PC-9 (cell line): ENCODE data around the gene CDH1. TPM values are rescaled to one million over a fixed set of nuclear protein-coding genes. Genes with fewer than 3 reads are reported as not detected.

Source experiments
- BruUV-seq: library from RNA; stranded (reverse); fragments of 400-500 nt; replicated peaks from 2 replicates; lab custom pipeline; 2021; lab: Mats Ljungman, UMichigan
- CTCF ChIA-PET: fragments of 300-600 bp; sonication (Branson Sonifier 250); formaldehyde crosslinking; loops from one replicate; lab custom pipeline; 2022; ENCODE audit warnings: antibody characterized with exemption; lab: Charles Lee
- POLR2A ChIA-PET: fragments of 300-600 bp; sonication (Branson Sonifier 250); formaldehyde crosslinking; loops from one replicate; lab custom pipeline; 2022; ENCODE audit warnings: antibody characterized with exemption; ENCODE audit not compliant: unreplicated experiment; lab: Charles Lee
- DNase-seq, 2 experiments: peaks; one replicate each; pipeline versions ENCODE4 v3.0.0 to v3.0.0-alpha.2; 2015 to 2022; ENCODE audit warnings: mixed read lengths in 1 of 2
- H2AFZ ChIP-seq: fragments of 200-600 bp; sonication (generic); 2 replicates; pipeline ENCODE4 v1.8.1; 2017; ENCODE audit warnings: antibody characterized with exemption
- H3F3A ChIP-seq: fragments of 200-600 bp; sonication (generic); 2 replicates; pipeline ENCODE4 v1.8.1; 2017; ENCODE audit warnings: antibody characterized with exemption, mild to moderate bottlenecking, low read depth; ENCODE audit not compliant: insufficient read depth
- H3K27ac ChIP-seq: fragments of 200-600 bp; sonication (generic); 2 replicates; pipeline ENCODE4 v1.6.1; 2016; ENCODE audit warnings: mixed run types
- H3K27me3 ChIP-seq: fragments of 200-600 bp; sonication (generic); 2 replicates; pipeline ENCODE4 v1.6.1; 2016; ENCODE audit warnings: low read depth, mixed run types; ENCODE audit not compliant: insufficient read depth
- H3K36me3 ChIP-seq: fragments of 200-600 bp; sonication (generic); 2 replicates; pipeline ENCODE4 v1.6.1; 2016; ENCODE audit warnings: low read depth, mixed run types
- H3K4me1 ChIP-seq: fragments of 200-600 bp; sonication (generic); replicated peaks from 2 replicates; pipeline ENCODE4 v1.6.1; 2016; ENCODE audit warnings: mixed run types; ENCODE audit not compliant: insufficient read depth
- H3K4me2 ChIP-seq: fragments of 200-600 bp; sonication (generic); 2 replicates; pipeline ENCODE4 v1.6.1; 2017; ENCODE audit warnings: mixed run types
- H3K4me3 ChIP-seq: fragments of 200-600 bp; sonication (generic); 2 replicates; pipeline ENCODE4 v1.6.1; 2016; ENCODE audit warnings: mixed run types
- H3K79me2 ChIP-seq: fragments of 200-600 bp; sonication (generic); 2 replicates; pipeline ENCODE4 v1.6.1; 2017; ENCODE audit warnings: low read depth, mixed run types
- H3K9me2 ChIP-seq: fragments of 200-600 bp; sonication (generic); 2 replicates; pipeline ENCODE4 v1.8.1; 2017; ENCODE audit warnings: mild to moderate bottlenecking; ENCODE audit not compliant: insufficient read depth
- H3K9me3 ChIP-seq: fragments of 200-600 bp; sonication (generic); 2 replicates; pipeline ENCODE4 v1.8.1; 2016; ENCODE audit warnings: low read depth; ENCODE audit not compliant: insufficient read depth
- H4K20me1 ChIP-seq: fragments of 200-600 bp; sonication (generic); 2 replicates; pipeline ENCODE4 v1.8.1; 2017; ENCODE audit not compliant: insufficient read depth
- EZH2 ChIP-seq: fragments of 200-600 bp; sonication (generic); IDR thresholded peaks from 2 replicates; pipeline ENCODE4 v1.8.0; 2017; ENCODE audit warnings: antibody characterized with exemption, low read depth
- intact Hi-C: fragments of 100-400 bp; cut with micrococcal nuclease; formaldehyde crosslinking; loops from one replicate; pipeline ENCODE4 v1.10.0; 2022; ENCODE audit not compliant: unreplicated experiment
- total RNA-seq: library from RNA; stranded (reverse); gene quantifications from 2 replicates; pipeline ENCODE4 v1.2.3, GENCODE V29; 2021
- TF ChIP-seq, protein P1 (sequence below): fragments of 200-600 bp; sonication (generic); conservative IDR thresholded peaks from 2 replicates; pipeline ENCODE4 v1.6.1; 2017; ENCODE audit warnings: mixed run types, antibody characterized with exemption, mild to moderate bottlenecking, moderate library complexity

Gene CDH1
- total RNA-seq, 1 experiment from 2014 or later = 120 TPM

DNA sequence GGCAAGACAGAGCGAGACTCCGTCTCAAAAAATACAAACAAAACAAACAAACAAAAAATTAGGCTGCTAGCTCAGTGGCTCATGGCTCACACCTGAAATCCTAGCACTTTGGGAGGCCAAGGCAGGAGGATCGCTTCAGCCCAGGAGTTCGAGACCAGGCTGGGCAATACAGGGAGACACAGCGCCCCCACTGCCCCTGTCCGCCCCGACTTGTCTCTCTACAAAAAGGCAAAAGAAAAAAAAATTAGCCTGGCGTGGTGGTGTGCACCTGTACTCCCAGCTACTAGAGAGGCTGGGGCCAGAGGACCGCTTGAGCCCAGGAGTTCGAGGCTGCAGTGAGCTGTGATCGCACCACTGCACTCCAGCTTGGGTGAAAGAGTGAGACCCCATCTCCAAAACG, 531 bp upstream of the CDH1 start:
- H4K20me1 ChIP-seq = no peaks in the 10 kb centered on the region
- no peak for DNase-seq
- no peak overlapping the region for H3K27ac ChIP-seq
- H3K4me3 ChIP-seq = peak overlapping the region; percentile 80; the same call in 1 of the 2 replicates
- TF ChIP-seq EZH2 = no peak
- TF ChIP-seq, protein P1, sequence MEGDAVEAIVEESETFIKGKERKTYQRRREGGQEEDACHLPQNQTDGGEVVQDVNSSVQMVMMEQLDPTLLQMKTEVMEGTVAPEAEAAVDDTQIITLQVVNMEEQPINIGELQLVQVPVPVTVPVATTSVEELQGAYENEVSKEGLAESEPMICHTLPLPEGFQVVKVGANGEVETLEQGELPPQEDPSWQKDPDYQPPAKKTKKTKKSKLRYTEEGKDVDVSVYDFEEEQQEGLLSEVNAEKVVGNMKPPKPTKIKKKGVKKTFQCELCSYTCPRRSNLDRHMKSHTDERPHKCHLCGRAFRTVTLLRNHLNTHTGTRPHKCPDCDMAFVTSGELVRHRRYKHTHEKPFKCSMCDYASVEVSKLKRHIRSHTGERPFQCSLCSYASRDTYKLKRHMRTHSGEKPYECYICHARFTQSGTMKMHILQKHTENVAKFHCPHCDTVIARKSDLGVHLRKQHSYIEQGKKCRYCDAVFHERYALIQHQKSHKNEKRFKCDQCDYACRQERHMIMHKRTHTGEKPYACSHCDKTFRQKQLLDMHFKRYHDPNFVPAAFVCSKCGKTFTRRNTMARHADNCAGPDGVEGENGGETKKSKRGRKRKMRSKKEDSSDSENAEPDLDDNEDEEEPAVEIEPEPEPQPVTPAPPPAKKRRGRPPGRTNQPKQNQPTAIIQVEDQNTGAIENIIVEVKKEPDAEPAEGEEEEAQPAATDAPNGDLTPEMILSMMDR = no peak
- H3K79me2 ChIP-seq = peaks cover 43% of the 10 kb centered on the region
- peaks cover 50% of the 10 kb centered on the region for H3K4me1 ChIP-seq
- peaks cover 7% of the 10 kb centered on the region; the same call in 1 of the 2 replicates for H3K36me3 ChIP-seq
- POLR2A ChIA-PET = interaction anchor here (0.5 to 0.9 kb wide), 7 partner anchors 8 to 229 kb away, joined by 3 to 11 read pairs (median 6); no protein-coding TSS in a partner anchor
- CTCF ChIA-PET = interaction anchor here (0.6 kb wide), 2 partner anchors 64 to 407 kb away, joined by 3 to 4 read pairs; no protein-coding TSS in a partner anchor
- H3K9me2 ChIP-seq = no peaks in the 10 kb centered on the region
- peak overlapping the region; percentile 88 for H3K4me2 ChIP-seq
- TSS peak; percentile 82 for BruUV-seq
- peaks cover 45% of the 10 kb centered on the region for H3F3A ChIP-seq
- intact Hi-C loops = loop anchor here (2.0 kb wide), 1 partner anchor 56 kb away; no protein-coding TSS in a partner anchor
- H3K27me3 ChIP-seq = no peaks in the 10 kb centered on the region
- peak overlapping the region; percentile 35; the same call in 1 of the 2 replicates for H2AFZ ChIP-seq
- no peaks in the 10 kb centered on the region for H3K9me3 ChIP-seq

- peak overlapping the region; percentile 88 for H3K4me2 ChIP-seq
Measured at GRCh38 chr16:68737730-68738629, 888 bp downstream of the CDH1 start.

More at GRCh38 chr16:68737730-68738629, 888 bp downstream of the CDH1 start:
- TSS peak; percentile 21 for BruUV-seq
- H3K36me3 ChIP-seq = peaks cover 7% of the 10 kb centered on the region; the same call in 1 of the 2 replicates
- peak overlapping the region; percentile 85 for H3K27ac ChIP-seq
- POLR2A ChIA-PET = interaction anchor here (0.6 to 0.8 kb wide), 4 partner anchors 9 to 327 kb away, joined by 3 to 11 read pairs (median 4); no protein-coding TSS in a partner anchor
- peak; percentile 60 to 70 for DNase-seq
- H3K9me3 ChIP-seq = no peaks in the 10 kb centered on the region
- intact Hi-C loops = loop anchor here (1.0 to 2.0 kb wide), 2 partner anchors 31 to 55 kb away; no protein-coding TSS in a partner anchor
- no peak for TF ChIP-seq EZH2
- TF ChIP-seq, protein P1 = peak; percentile 25; the same call in 1 of the 2 replicates
- peaks cover 42% of the 10 kb centered on the region for H3F3A ChIP-seq
- no peaks in the 10 kb centered on the region for H4K20me1 ChIP-seq
- H3K79me2 ChIP-seq = peaks cover 52% of the 10 kb centered on the region
- H3K9me2 ChIP-seq = no peaks in the 10 kb centered on the region
- CTCF ChIA-PET = interaction anchor here (0.6 to 1.4 kb wide), 3 partner anchors 60 to 320 kb away, joined by 4 to 7 read pairs (median 4); no protein-coding TSS in a partner anchor
- peak overlapping the region; percentile 80 for H3K4me3 ChIP-seq
- H3K4me1 ChIP-seq = peaks cover 50% of the 10 kb centered on the region
- H2AFZ ChIP-seq = no peak overlapping the region
- H3K27me3 ChIP-seq = no peaks in the 10 kb centered on the region
